Activated CD4-positive, alpha-beta memory T cell treated with anti-CD3 and anti-CD28 coated beads for 36 hours (primary cell): ENCODE measurements around the gene ADARB2. TPM values are rescaled to one million over a fixed set of nuclear protein-coding genes. Genes with fewer than 3 reads are reported as not detected.

Experiments
- CTCF ChIA-PET: fragments of 350-600 bp; sonication (Branson Sonifier 250); formaldehyde crosslinking; loops from one replicate; lab custom pipeline; 2021; ENCODE audit warnings: antibody characterized with exemption, inconsistent platforms; lab: Charles Lee
- POLR2A ChIA-PET: fragments of 350-600 bp; sonication (Branson Sonifier 250); formaldehyde crosslinking; loops from one replicate; lab custom pipeline; 2021; ENCODE audit warnings: antibody characterized with exemption; lab: Charles Lee
- DNase-seq: peaks from one replicate; pipeline ENCODE4 v3.0.0-alpha.2; 2020
- H3K27ac Mint-ChIP-seq: one replicate; pipeline ENCODE4 v1.8.0; 2021; ENCODE audit warnings: mixed read lengths
- H3K27me3 Mint-ChIP-seq: one replicate; pipeline ENCODE4 v1.8.0; 2021; ENCODE audit warnings: mixed read lengths
- H3K36me3 Mint-ChIP-seq: one replicate; pipeline ENCODE4 v1.8.0; 2021; ENCODE audit warnings: mixed read lengths
- H3K4me1 Mint-ChIP-seq: one replicate; pipeline ENCODE4 v1.8.0; 2021; ENCODE audit warnings: low read depth, mixed read lengths
- H3K4me3 Mint-ChIP-seq: one replicate; pipeline ENCODE4 v1.8.0; 2021; ENCODE audit warnings: mild to moderate bottlenecking, mixed read lengths
- H3K9me3 Mint-ChIP-seq: one replicate; pipeline ENCODE4 v1.8.0; 2021; ENCODE audit warnings: mixed read lengths
- intact Hi-C: fragments of 100-400 bp; cut with micrococcal nuclease; formaldehyde crosslinking; loops from one replicate; pipeline ENCODE4 v1.15.1; 2023
- total RNA-seq, 2 experiments: library from RNA; stranded (reverse); gene quantifications; one replicate each; pipeline ENCODE4 v1.2.3, GENCODE V29; 2021

Gene ADARB2
- total RNA-seq, 2 experiments from 2014 or later = 2.2 TPM

GRCh38 chr10:1532636-1533035 lies 204.7 kb downstream of the ADARB2 start:
- ChIA-PET POLR2A (no interaction called here), CTCF (no interaction called here)
- no peaks in the 10 kb centered on the region for H3K36me3 Mint-ChIP-seq
- no peaks in the 10 kb centered on the region for H3K9me3 Mint-ChIP-seq
- H3K27ac Mint-ChIP-seq = no peak overlapping the region
- H3K4me1 Mint-ChIP-seq = no peaks in the 10 kb centered on the region
- intact Hi-C loops = no loop called here
- DNase-seq = no peak
- peaks cover 14% of the 10 kb centered on the region for H3K27me3 Mint-ChIP-seq
- no peak overlapping the region for H3K4me3 Mint-ChIP-seq

- Mint-ChIP-seq H3K9me3 (no peaks in the 10 kb centered on the region), H3K4me1 (no peaks in the 10 kb centered on the region), H3K27ac (no peak overlapping the region), H3K36me3 (no peaks in the 10 kb centered on the region), H3K27me3 (peaks cover 14% of the 10 kb centered on the region), H3K4me3 (no peak overlapping the region)
- intact Hi-C loops = no loop called here
- ChIA-PET CTCF (no interaction called here), POLR2A (no interaction called here)
- DNase-seq = no peak
These were observed 205.3 kb downstream of the ADARB2 start for GRCh38 chr10:1531883-1532597.

GRCh38 chr10:1530871-1531517 lies 206.3 kb downstream of the ADARB2 start:
- Mint-ChIP-seq H3K27me3 (peaks cover 14% of the 10 kb centered on the region), H3K27ac (no peak overlapping the region), H3K4me1 (no peaks in the 10 kb centered on the region), H3K9me3 (no peaks in the 10 kb centered on the region), H3K4me3 (no peak overlapping the region), H3K36me3 (no peaks in the 10 kb centered on the region)
- CTCF ChIA-PET = no interaction called here
- POLR2A ChIA-PET = no interaction called here
- intact Hi-C loops = no loop called here
- no peak for DNase-seq

- Mint-ChIP-seq H3K36me3 (no peaks in the 10 kb centered on the region), H3K27me3 (peaks cover 19% of the 10 kb centered on the region), H3K9me3 (no peaks in the 10 kb centered on the region), H3K4me1 (no peaks in the 10 kb centered on the region), H3K4me3 (no peak overlapping the region), H3K27ac (no peak overlapping the region)
- no peak for DNase-seq
- CTCF ChIA-PET = no interaction called here
- intact Hi-C loops = no loop called here
- POLR2A ChIA-PET = no interaction called here
These were observed 207.4 kb downstream of the ADARB2 start for GRCh38 chr10:1529806-1530413.

GRCh38 chr10:1527951-1528350 lies 209.4 kb downstream of the ADARB2 start:
- intact Hi-C loops = no loop called here
- Mint-ChIP-seq H3K27me3 (peaks cover 19% of the 10 kb centered on the region), H3K9me3 (no peaks in the 10 kb centered on the region), H3K4me1 (no peaks in the 10 kb centered on the region), H3K36me3 (no peaks in the 10 kb centered on the region), H3K4me3 (no peak overlapping the region), H3K27ac (no peak overlapping the region)
- ChIA-PET CTCF (no interaction called here), POLR2A (no interaction called here)
- DNase-seq = no peak

- Mint-ChIP-seq H3K27me3 (peaks cover 19% of the 10 kb centered on the region), H3K4me1 (no peaks in the 10 kb centered on the region), H3K4me3 (no peak overlapping the region), H3K9me3 (no peaks in the 10 kb centered on the region), H3K27ac (no peak overlapping the region), H3K36me3 (no peaks in the 10 kb centered on the region)
- intact Hi-C loops = no loop called here
- ChIA-PET POLR2A (no interaction called here), CTCF (no interaction called here)
- no peak for DNase-seq
These were observed 210.8 kb downstream of the ADARB2 start for GRCh38 chr10:1526436-1527055.

GRCh38 chr10:1525354-1526162 lies 211.8 kb downstream of the ADARB2 start:
- intact Hi-C loops = no loop called here
- Mint-ChIP-seq H3K4me1 (no peaks in the 10 kb centered on the region), H3K27ac (no peak overlapping the region), H3K4me3 (no peak overlapping the region), H3K36me3 (no peaks in the 10 kb centered on the region), H3K9me3 (no peaks in the 10 kb centered on the region), H3K27me3 (peaks cover 16% of the 10 kb centered on the region)
- ChIA-PET CTCF (no interaction called here), POLR2A (no interaction called here)
- no peak for DNase-seq

- no peak overlapping the region for H3K27ac Mint-ChIP-seq
- no peak for DNase-seq
- H3K9me3 Mint-ChIP-seq = no peaks in the 10 kb centered on the region
- H3K4me1 Mint-ChIP-seq = no peaks in the 10 kb centered on the region
- CTCF ChIA-PET = no interaction called here
- peaks cover 8% of the 10 kb centered on the region for H3K27me3 Mint-ChIP-seq
- POLR2A ChIA-PET = no interaction called here
- no peaks in the 10 kb centered on the region for H3K36me3 Mint-ChIP-seq
- intact Hi-C loops = no loop called here
- no peak overlapping the region for H3K4me3 Mint-ChIP-seq
These were observed 212.8 kb downstream of the ADARB2 start for GRCh38 chr10:1524540-1524939.

- Mint-ChIP-seq H3K27ac (no peak overlapping the region), H3K27me3 (peaks cover 5% of the 10 kb centered on the region), H3K9me3 (no peaks in the 10 kb centered on the region), H3K4me3 (no peak overlapping the region), H3K4me1 (no peaks in the 10 kb centered on the region), H3K36me3 (no peaks in the 10 kb centered on the region)
- POLR2A ChIA-PET = no interaction called here
- no peak for DNase-seq
- CTCF ChIA-PET = no interaction called here
- intact Hi-C loops = no loop called here
These were observed 214.1 kb downstream of the ADARB2 start for GRCh38 chr10:1523221-1523620.

- no peak for DNase-seq
- Mint-ChIP-seq H3K36me3 (no peaks in the 10 kb centered on the region), H3K9me3 (no peaks in the 10 kb centered on the region), H3K27me3 (peaks cover 5% of the 10 kb centered on the region), H3K27ac (no peak overlapping the region), H3K4me1 (no peaks in the 10 kb centered on the region), H3K4me3 (no peak overlapping the region)
- intact Hi-C loops = no loop called here
- POLR2A ChIA-PET = no interaction called here
- CTCF ChIA-PET = no interaction called here
These were observed 215.1 kb downstream of the ADARB2 start for GRCh38 chr10:1522237-1522636.

GRCh38 chr10:1521741-1522140 lies 215.6 kb downstream of the ADARB2 start:
- ChIA-PET POLR2A (no interaction called here), CTCF (no interaction called here)
- Mint-ChIP-seq H3K27ac (no peak overlapping the region), H3K27me3 (peaks cover 5% of the 10 kb centered on the region), H3K36me3 (no peaks in the 10 kb centered on the region), H3K4me1 (no peaks in the 10 kb centered on the region), H3K4me3 (no peak overlapping the region), H3K9me3 (no peaks in the 10 kb centered on the region)
- no peak for DNase-seq
- intact Hi-C loops = no loop called here
